GM21423 (cell line): ENCODE results near the gene TTC28.

Source experiments
- ATAC-seq: cut with Tn5 transposase; IDR thresholded peaks from one replicate; pipeline ENCODE4 v1.9.1; 2021; ENCODE audit warnings: mild to moderate bottlenecking, moderate library complexity; ENCODE audit not compliant: unreplicated experiment

TTC28 gene

DNA sequence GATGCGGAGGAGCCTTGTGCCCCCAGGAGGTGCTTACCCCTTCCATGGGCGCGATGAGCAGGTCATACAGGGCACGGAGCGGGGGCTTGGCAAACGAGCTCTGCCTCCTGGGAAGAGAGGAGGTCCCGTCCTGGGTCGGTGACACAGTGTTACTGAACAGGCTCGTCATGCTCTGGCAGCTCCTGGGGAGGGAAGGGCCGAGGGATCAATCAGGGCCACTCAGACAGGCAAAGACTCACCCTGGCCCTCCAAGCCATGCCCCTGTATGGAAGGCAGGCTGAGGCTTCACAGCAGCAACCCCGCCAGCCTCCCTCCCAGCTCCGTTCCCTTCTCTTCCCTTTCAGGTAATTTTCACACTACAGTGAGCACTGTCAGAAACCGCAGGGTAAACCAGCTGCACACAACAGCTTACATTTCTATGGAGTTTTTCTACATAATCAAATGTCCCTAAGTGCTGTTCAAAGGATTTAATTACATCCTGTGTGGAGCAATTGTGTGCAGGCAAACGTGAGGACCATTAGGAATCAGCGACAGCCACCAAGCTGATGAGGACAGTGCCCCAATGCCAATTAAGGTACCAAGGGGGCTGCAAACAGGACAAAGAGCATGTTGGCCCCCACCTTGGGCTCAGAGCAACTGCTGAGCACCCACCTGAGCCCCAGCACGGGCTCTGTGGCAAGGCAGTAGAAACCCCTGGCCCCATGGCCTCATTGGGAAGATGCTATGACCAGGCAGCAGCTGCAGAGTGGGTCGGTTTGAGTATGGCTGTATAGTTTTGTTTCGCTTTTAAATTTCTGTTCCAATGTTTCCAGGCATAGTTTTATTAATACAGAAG is 665.2 kb downstream of the TTC28 start:
- ATAC-seq: no peak

- ATAC-seq: no peak
Observed at GRCh38 chr22:28013611-28014010, 666.0 kb downstream of the TTC28 start.

- no peak for ATAC-seq
Observed at GRCh38 chr22:28012832-28013460, 666.7 kb downstream of the TTC28 start.

DNA sequence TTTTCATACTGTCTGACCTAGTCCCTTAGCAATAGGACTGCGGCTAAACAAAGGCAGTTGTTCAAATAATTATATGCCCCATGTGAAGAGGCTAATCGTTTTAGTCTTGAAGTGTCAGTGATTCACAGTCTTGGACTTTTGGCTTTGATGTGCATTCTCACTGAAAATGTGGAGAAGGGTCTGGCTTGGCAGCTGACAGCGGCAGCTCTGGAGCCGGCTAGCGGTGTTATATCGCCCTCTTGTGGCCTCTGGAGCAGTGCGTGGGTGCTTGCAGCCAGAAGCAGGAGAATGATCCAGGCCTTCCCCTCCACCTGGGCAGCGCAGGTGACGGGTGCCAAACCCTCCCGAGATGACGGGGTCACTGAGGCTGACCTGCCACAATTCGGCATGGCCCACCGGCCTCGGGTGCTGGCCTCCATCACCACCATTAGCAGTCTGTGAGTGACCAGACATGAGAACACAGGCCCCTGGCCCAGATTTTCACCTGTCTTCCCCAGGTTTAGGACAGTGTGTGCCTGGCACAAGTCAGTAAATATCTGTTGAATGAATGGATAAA is 670.3 kb downstream of the TTC28 start:
- no peak for ATAC-seq

DNA sequence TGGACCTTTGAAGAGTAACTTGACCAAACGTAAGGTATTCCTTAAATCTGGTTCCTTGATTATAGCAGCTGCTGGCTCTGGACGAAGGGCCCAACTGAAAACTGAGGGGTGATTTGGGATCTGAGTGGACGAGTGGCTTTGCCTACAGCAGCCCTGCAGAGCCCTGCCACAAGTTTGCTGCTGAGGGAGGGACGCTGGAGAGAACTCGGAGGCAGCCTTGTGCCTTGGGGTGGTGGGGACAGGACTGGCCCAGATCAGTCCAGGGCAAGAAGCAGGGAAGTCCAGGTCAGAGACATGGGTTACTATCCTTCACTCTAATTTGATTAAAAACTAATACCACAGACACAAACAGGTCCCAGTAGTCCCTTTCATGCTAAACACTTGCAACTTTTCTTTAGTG is 671.0 kb downstream of the TTC28 start:
- no peak for ATAC-seq

DNA sequence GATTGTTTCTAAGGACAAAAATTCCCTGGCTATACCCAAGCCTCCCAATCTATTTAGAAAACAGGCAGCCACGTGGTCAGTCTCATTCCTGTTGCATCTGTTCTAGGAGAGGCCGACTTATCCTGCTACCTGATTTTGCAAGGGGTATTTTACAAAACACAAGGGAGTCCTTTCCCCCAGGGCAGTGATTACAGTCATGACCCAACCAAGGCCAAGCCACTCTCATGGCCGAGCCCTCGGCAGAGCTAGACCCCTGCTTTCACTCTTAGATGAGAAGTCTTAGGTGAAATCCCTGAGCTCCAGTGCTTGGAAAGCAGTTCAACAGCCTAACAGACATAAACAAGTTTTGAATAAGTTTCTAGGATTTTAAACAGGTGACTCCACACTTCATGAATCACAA is 671.6 kb downstream of the TTC28 start:
- ATAC-seq: no peak

- no peak for ATAC-seq
Observed at GRCh38 chr22:28006271-28006670, 673.4 kb downstream of the TTC28 start.

GRCh38 chr22:28005513-28005912 is 674.1 kb downstream of the TTC28 start:
- no peak for ATAC-seq

GRCh38 chr22:28004021-28004420 is 675.6 kb downstream of the TTC28 start:
- no peak for ATAC-seq

GRCh38 chr22:28002863-28003565 is 676.6 kb downstream of the TTC28 start:
- ATAC-seq: no peak

- no peak for ATAC-seq
Observed at GRCh38 chr22:28002181-28002700, 677.4 kb downstream of the TTC28 start.

GRCh38 chr22:28001171-28001835 is 678.3 kb downstream of the TTC28 start:
- ATAC-seq: no peak

DNA sequence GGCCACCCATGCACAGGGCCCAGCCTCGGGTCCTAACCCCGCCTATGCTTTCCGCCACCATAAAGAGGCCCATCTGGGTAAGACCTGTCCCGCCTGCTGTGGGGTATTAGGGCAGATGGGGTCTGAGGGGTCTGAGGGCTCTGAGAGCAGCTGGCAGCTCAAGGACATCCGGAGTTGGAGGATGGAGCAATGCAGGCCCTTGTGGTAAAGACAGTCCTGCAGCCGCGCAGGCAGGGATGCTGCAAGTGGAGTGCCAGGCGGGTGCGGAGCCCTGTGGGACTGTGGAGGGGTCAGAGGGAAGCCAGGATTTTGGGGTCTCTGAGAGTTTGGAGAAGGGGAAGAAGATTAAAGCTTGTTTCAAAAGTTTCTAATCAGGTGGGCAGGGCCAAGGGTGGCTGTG is 679.3 kb downstream of the TTC28 start:
- ATAC-seq: no peak

DNA sequence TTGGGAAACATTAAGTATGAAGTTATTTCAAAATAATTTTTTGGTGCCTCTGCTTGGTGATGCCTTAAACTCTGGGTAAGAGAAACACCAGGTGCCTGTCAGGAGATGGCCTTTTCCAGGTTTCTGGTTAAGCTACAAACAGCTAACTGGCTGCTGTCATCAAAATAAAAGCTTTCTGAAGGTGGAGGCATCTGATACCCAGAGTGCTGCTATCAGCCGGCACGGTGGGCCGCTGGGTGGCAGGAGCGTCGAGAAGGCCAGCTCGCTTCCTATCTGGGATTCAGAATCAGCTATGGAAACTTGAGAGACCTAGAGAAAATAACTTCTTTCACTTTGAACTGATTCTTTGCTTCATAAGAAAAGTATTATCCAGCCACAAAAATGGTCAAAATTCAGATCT is 679.8 kb downstream of the TTC28 start:
- no peak for ATAC-seq

- no peak for ATAC-seq
Observed at GRCh38 chr22:27998511-27999410, 680.9 kb downstream of the TTC28 start.

- no peak for ATAC-seq
Observed at GRCh38 chr22:27997538-27997937, 682.1 kb downstream of the TTC28 start.

GRCh38 chr22:27996981-27997380 is 682.7 kb downstream of the TTC28 start:
- ATAC-seq: no peak

DNA sequence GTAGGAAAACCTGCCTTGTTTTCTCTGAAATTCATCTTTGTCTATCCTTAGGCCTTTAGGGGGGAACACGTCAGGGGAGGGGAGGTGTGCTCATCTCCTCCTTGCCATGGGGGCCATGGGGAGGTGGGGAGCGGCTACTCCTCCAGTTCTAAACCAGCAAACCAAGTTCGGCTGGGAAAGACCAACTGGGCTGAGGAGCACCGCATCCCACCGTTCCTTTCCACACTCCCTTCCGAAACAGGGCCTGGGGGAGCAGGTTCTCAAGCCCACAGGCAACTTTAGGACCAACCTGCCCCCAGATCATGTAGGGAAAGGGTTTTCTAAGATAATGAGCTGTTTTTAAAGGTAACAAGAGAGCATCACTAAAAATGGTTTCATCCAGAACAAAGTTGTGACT is 683.1 kb downstream of the TTC28 start:
- no peak for ATAC-seq

GRCh38 chr22:27995801-27996528 is 683.7 kb downstream of the TTC28 start:
- ATAC-seq: no peak
